K562 (cell line): Measurements from ENCODE around the gene DPYSL4. TPM values are rescaled to one million over a fixed set of nuclear protein-coding genes. Genes with fewer than 3 reads are reported as not detected.

Experiments
- ATAC-seq: fragments of 200-7000 bp; cut with Tn5 transposase; 3 replicates; pipeline ENCODE4 v1.9.1; 2020; ENCODE audit warnings: moderate library complexity
- BruUV-seq: library from RNA; stranded (reverse); fragments of 400-500 nt; replicated peaks from 2 replicates; lab custom pipeline; 2021; lab: Mats Ljungman, UMichigan
- CTCF ChIA-PET: fragments of 300-600 bp; formaldehyde crosslinking; extraction: SDS; loops from one replicate; lab custom pipeline; 2021; ENCODE audit warnings: low intra/inter-chr PET ratio; lab: Yijun Ruan, JAX
- POLR2A ChIA-PET: fragments of 300-600, 350-650 bp; sonication (Branson Sonifier 250); formaldehyde crosslinking; extraction: SDS; loops from one replicate; lab custom pipeline; 2021; ENCODE audit warnings: antibody characterized with exemption, inconsistent platforms; lab: Yijun Ruan, JAX
- DNase-seq, 4 experiments: peaks; one replicate each; pipeline versions ENCODE4 v3.0.0 to v3.0.0-alpha.2; 2011 to 2018; ENCODE audit warnings: low spot score in 3 of 4, mixed read lengths in 3 of 4; ENCODE audit errors: extremely low read depth in 1 of 4
- FAIRE-seq: peaks from 2 replicates; lab custom pipeline; 2011; peaks lifted over from hg19 to GRCh38; lab: Jason Lieb, UNC
- H2AFZ ChIP-seq: 2 replicates; pipeline ENCODE4 v1.6.0; 2011; ENCODE audit warnings: low read depth, low read length, control low read depth, inconsistent platforms
- H3K27ac ChIP-seq: fragments of 200-600 bp; 3 replicates; pipeline ENCODE4 v1.8.0; 2011; ENCODE audit warnings: low read depth, mild to moderate bottlenecking, control low read depth, inconsistent platforms, low read length, moderate library complexity, mixed read lengths; ENCODE audit errors: extremely low read depth
- H3K27me3 ChIP-seq, 2 experiments: fragments of 300-600 bp in 1 of 2; 2 replicates in 1 of 2; 3 replicates in 1 of 2; pipeline versions ENCODE4 v1.6.0 to v1.8.0; 2011; ENCODE audit warnings: inconsistent platforms in 2 of 2, low read length in 2 of 2, mild to moderate bottlenecking in 1 of 2, mixed read lengths in 1 of 2, moderate library complexity in 1 of 2; ENCODE audit not compliant: control insufficient read depth in 2 of 2, insufficient read depth in 2 of 2
- H3K36me3 ChIP-seq: fragments of 300-600 bp; 3 replicates; pipeline ENCODE4 v1.8.0; 2011; ENCODE audit warnings: mild to moderate bottlenecking, low read length, inconsistent platforms; ENCODE audit not compliant: control insufficient read depth, insufficient read depth
- H3K4me1 ChIP-seq, 2 experiments: fragments of 200-600 bp in 1 of 2; replicated peaks in 1 of 2; 2 replicates in 1 of 2; 3 replicates in 1 of 2; pipeline versions ENCODE4 v1.5.1 to v1.8.0; 2011; ENCODE audit warnings: inconsistent platforms in 2 of 2, low read length in 2 of 2, mild to moderate bottlenecking in 1 of 2, mixed read lengths in 1 of 2, moderate library complexity in 1 of 2; ENCODE audit not compliant: control insufficient read depth in 2 of 2, insufficient read depth in 2 of 2
- H3K4me2 ChIP-seq: 2 replicates; pipeline ENCODE4 v1.6.1; 2011; ENCODE audit warnings: low read length, control low read depth, inconsistent platforms, mixed read lengths; ENCODE audit not compliant: insufficient read depth
- H3K4me3 ChIP-seq: fragments of 200-600 bp; sonication (generic), shearing (Covaris generic); 2 replicates; pipeline ENCODE4 v1.5.1; 2016; ENCODE audit warnings: control low read depth, inconsistent platforms
- H3K79me2 ChIP-seq: fragments of 200-600 bp; 3 replicates; pipeline ENCODE4 v1.8.0; 2011; ENCODE audit warnings: low read length, inconsistent platforms; ENCODE audit not compliant: control insufficient read depth, insufficient read depth
- H3K9ac ChIP-seq, 2 experiments: 2 replicates each; pipeline versions ENCODE4 v1.6.0 to v1.6.1; 2011; ENCODE audit warnings: low read depth in 2 of 2, low read length in 2 of 2, control low read depth in 1 of 2, inconsistent platforms in 1 of 2, mild to moderate bottlenecking in 1 of 2, mixed read lengths in 1 of 2; ENCODE audit not compliant: insufficient read depth in 1 of 2
- H3K9me1 ChIP-seq: one replicate; pipeline ENCODE4 v1.6.0; 2011; ENCODE audit warnings: inconsistent platforms, mild to moderate bottlenecking, low read length, moderate library complexity; ENCODE audit not compliant: control insufficient read depth, insufficient read depth
- H3K9me3 ChIP-seq: replicated peaks from 2 replicates; pipeline ENCODE4 v1.5.1; 2011; ENCODE audit warnings: low read depth, low read length, inconsistent platforms; ENCODE audit not compliant: control insufficient read depth, insufficient read depth
- H4K20me1 ChIP-seq: replicated peaks from 2 replicates; pipeline ENCODE4 v1.6.1; 2011; ENCODE audit warnings: low read length, inconsistent platforms, mixed read lengths; ENCODE audit not compliant: control insufficient read depth, insufficient read depth
- EGR1 ChIP-seq: fragments of 450-650 bp; conservative IDR thresholded peaks from 2 replicates; pipeline ENCODE4 v1.6.1; 2017; ENCODE audit warnings: mild to moderate bottlenecking
- RBM14 ChIP-seq: fragments of 200-400 bp; formaldehyde crosslinking; IDR thresholded peaks from 2 replicates; pipeline ENCODE4 v1.6.1; 2018; ENCODE audit warnings: low read depth, mild to moderate bottlenecking, low read length, moderate library complexity, borderline replicate concordance; ENCODE audit not compliant: insufficient read depth
- SAP30 ChIP-seq: fragments of 200-600 bp; sonication (generic); IDR thresholded peaks from 2 replicates; pipeline ENCODE4 v1.6.1; 2012; ENCODE audit warnings: borderline replicate concordance, low read depth, mild to moderate bottlenecking, moderate library complexity, low read length, control low read depth, inconsistent platforms; ENCODE audit not compliant: insufficient read depth, poor library complexity, severe bottlenecking
- ZBTB7A ChIP-seq: IDR thresholded peaks from 2 replicates; pipeline ENCODE4 v1.6.1; 2011; ENCODE audit warnings: low read depth, mild to moderate bottlenecking, low read length, moderate library complexity, borderline replicate concordance; ENCODE audit not compliant: control insufficient read depth
- ZNF57 ChIP-seq: fragments of 450-650 bp; formaldehyde crosslinking; IDR thresholded peaks from 2 replicates; pipeline ENCODE4 v1.4.0; 2020; ENCODE audit warnings: mild to moderate bottlenecking, moderate library complexity
- ZNF766 ChIP-seq: fragments of 200-800 bp; sonication (Bioruptor generic); conservative IDR thresholded peaks from 2 replicates; pipeline ENCODE4 v1.6.1; 2016; ENCODE audit warnings: missing genetic modification characterization, missing compliant biosample characterization
- whole genome bisulfite sequencing: fragments of 100-300 bp; shearing (Covaris generic); methylation state at CpG from one replicate; pipeline ENCODE4 v1.1.6; 2016; ENCODE audit warnings: low coverage, mixed read lengths; ENCODE audit not compliant: insufficient coverage; ENCODE audit errors: missing lambda C conversion rate; 5-methylcytosine and 5-hydroxymethylcytosine counted together
- in situ Hi-C: fragments of 300-500 bp; cut with MboI; formaldehyde crosslinking; loops from 4 replicates; pipeline ENCODE4 v1.15.0; 2018; ENCODE audit warnings: inconsistent platforms, mixed read lengths
- intact Hi-C: fragments of 100-400 bp; cut with micrococcal nuclease; formaldehyde crosslinking; loops from 2 replicates; pipeline ENCODE4 v1.14.2; 2022
- polyA plus RNA-seq, 8 experiments: library from polyadenylated mRNA; depleted of rRNA in 4 of 8; stranded (reverse) in 5 of 8; unstranded in 3 of 8; fragments of >200 nt; fragmentation: Nextera tagmentation in 2 of 8; fragmentation: Illumina TruSeq in 1 of 8; extraction: Ambion mirVana in 2 of 8; extraction: Trizol in 1 of 8; gene quantifications; 2 replicates each; pipeline versions ENCODE4 v1.2.1 to v1.2.3, GENCODE V29; 2011 to 2014; ENCODE audit warnings: inconsistent platforms in 1 of 8, missing spikeins in 1 of 8
- total RNA-seq, 7 experiments: library from RNA; depleted of rRNA in 6 of 7; stranded (reverse); fragments of >200 nt in 6 of 7; fragmentation: Illumina TruSeq in 2 of 7; extraction: Trizol in 2 of 7; gene quantifications; 2 replicates each; pipeline versions ENCODE4 v1.2.1 to v1.2.3, GENCODE V29; 2011 to 2021; ENCODE audit warnings: low replicate concordance in 1 of 7

The DPYSL4 gene
- total and polyA plus RNA-seq, 9 of the 15 experiments (the other 6 are each of a cell fraction or from before 2014, with no cell fraction given): 0.03 TPM; not detected in 8

- intact Hi-C loops: no loop called here
- CTCF ChIA-PET: no interaction called here
- TF ChIP-seq ZNF766 (CRISPR knock-in tag): no peak
- TF ChIP-seq ZNF57: no peak
- no peak for TF ChIP-seq EGR1
- TF ChIP-seq ZBTB7A: no peak
- TF ChIP-seq RBM14: no peak
- TF ChIP-seq SAP30: no peak
- TF ChIP-seq, all 486 proteins: peak for 0
- no TSS peak for BruUV-seq
- no peak for FAIRE-seq
- DNase-seq: no peak
- in situ Hi-C loops: no loop called here
- Histone ChIP-seq H3K79me2 (no peaks in the 10 kb centered on the region), H3K4me3 (no peak overlapping the region), H2AFZ (no peak overlapping the region), H3K9me1 (no peaks in the 10 kb centered on the region), H3K27ac (no peak overlapping the region), H4K20me1 (no peaks in the 10 kb centered on the region), H3K9ac (no peak overlapping the region), H3K36me3 (no peaks in the 10 kb centered on the region), H3K4me2 (no peak overlapping the region), H3K27me3 (no peaks in the 10 kb centered on the region; a peak in 1 of 5 replicates), H3K4me1 (no peaks in the 10 kb centered on the region), H3K9me3 (no peaks in the 10 kb centered on the region)
- POLR2A ChIA-PET: no interaction called here
- 2% methylated on average over 8 of the region's 8 CpGs for WGBS
- no peak for ATAC-seq
Measured at GRCh38 chr10:132157101-132157500, 29.6 kb upstream of the DPYSL4 start.
